ENCODE data around the gene BDNF.
"Not testable (repeated sequence)": the region's sequence is repeated elsewhere in the genome, so short reads cannot be mapped to it uniquely, and the experiment has no call there.

The BDNF gene

DNA sequence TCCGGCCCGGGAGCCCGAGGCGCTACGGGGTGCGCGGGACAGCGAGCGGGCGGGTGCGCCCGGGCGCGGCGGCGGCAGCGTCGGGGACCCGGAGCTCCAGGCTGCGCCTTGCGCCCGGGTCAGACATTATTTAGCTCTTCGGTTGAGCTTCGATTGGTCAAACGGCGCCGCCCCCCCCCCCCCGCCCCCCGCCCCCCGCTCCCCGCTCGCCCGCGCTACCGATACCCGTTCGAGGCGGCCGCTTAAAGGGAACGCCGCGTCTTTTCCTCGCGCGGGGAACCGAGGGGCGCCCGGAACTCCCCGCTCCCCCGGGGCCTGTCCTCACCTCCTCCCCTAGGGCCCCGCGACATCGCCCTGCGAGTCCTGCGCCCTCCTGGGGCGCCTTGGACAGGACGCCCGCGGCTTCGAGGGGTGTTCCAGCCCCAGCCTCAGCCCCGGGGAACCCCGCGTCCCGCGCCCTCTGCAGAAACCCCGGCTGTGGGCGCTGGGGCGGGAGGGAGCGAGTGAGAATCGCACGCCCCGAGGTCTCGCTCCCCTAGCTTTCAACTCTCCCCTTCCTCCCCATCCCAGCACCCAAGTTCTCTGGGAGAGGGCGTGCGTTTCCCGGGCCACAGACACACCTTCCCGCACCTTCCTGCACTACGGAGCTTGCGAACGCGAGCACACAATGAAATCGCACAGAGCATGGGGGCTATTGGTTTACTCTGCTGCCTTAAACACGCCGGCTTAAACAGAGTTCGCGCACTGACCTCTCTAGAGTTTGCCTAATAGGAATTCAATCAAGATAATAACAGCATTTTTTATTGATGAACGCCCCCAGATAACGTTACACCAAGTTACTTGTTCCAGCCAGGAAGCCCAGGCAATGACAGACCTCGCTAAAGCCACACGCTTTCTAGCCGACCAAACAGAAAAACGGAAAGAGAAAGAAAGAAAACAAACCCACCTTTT, at the start of gene BDNF:
BDNF (minus strand) TSS at position 105 of the 951 bp plus-strand sequence. CDS start 41,891 bp downstream, outside the sequence.
- DNase-seq (ENCODE audit: low spot score) = no peak

DNA sequence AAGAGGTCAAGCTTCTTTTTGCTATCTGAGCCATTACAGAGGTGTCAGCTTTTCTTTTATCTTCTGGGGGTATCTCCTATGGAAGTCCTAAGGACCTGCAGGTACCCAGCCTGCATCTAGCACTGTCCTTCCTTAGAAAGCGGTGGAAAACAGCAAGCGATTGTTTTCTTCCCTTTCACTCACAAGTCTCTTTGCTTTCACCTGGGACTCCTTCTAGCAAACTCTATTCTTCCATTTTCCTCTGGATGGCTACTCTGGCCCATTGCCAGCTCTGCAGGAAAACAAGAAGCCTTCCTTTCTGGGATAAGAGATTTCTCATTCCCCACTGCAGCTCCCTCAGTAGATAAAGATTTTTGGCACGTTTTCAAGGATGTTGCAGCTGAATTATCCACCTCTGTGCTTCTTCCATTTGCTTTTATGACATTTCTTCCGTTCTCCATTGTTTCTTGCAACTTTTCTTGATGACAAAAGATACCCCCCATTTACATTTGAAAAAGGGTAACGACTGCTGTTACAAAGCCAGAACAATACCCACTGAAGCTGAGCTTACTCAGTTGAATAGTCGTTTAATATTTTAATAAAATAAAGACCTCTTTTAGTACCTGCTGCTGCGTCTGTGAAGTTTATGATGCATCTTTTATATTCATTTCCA, 40.2 kb upstream of the BDNF start:
- DNase-seq (ENCODE audit: low spot score) = no peak

GRCh38 chr11:27735281-27735680, 35.0 kb upstream of the BDNF start:
- no peak for DNase-seq (ENCODE audit: low spot score)

DNA sequence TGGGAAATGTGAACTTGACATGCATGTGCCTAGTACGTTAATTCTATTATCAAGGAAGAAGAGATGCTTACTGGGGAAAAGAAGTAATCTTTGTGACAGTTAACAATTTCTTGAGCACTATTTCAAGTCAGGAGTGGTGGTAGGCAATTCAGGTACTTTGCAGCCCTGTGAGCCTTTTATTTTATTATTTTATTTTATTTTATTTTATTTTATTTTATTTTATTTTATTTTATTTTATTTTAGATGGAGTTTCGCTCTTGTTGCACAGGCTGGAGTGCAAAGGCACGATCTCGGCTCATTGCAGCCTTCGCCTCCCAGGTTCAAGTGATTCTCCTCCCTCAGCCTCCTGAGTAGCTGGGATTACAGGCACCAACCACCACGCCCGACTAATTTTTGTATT, 31.5 kb upstream of the BDNF start:
- DNase-seq (ENCODE audit: low spot score) = not testable (repeated sequence)

- no peak for DNase-seq (ENCODE audit: low spot score)
Measured at GRCh38 chr11:27726981-27727380, 26.7 kb upstream of the BDNF start.

DNA sequence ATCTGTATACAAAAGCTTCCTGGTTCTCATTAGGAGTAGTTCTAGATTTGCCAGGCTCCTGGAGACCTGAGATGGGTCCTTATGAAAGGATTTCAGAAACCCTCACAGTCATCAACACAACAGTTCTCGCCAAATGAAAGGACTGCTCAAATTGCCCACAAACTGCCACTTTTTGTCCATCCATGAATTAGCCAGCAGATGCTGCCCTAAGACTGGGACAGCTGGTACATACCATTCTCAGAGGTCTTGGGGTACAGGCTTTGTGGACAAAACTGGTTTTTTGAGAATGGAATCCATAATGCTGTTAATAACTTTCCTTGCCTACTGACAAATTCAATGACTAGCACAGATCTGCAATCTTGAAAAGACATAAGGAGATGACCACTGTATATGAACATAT, 23.4 kb upstream of the BDNF start:
- DNase-seq (ENCODE audit: low spot score) = no peak

GRCh38 chr11:27722953-27723344, 22.7 kb upstream of the BDNF start:
- no peak for DNase-seq (ENCODE audit: low spot score)

- no peak for DNase-seq (ENCODE audit: low spot score)
Measured at GRCh38 chr11:27722117-27722952, 22.1 kb upstream of the BDNF start.

DNA sequence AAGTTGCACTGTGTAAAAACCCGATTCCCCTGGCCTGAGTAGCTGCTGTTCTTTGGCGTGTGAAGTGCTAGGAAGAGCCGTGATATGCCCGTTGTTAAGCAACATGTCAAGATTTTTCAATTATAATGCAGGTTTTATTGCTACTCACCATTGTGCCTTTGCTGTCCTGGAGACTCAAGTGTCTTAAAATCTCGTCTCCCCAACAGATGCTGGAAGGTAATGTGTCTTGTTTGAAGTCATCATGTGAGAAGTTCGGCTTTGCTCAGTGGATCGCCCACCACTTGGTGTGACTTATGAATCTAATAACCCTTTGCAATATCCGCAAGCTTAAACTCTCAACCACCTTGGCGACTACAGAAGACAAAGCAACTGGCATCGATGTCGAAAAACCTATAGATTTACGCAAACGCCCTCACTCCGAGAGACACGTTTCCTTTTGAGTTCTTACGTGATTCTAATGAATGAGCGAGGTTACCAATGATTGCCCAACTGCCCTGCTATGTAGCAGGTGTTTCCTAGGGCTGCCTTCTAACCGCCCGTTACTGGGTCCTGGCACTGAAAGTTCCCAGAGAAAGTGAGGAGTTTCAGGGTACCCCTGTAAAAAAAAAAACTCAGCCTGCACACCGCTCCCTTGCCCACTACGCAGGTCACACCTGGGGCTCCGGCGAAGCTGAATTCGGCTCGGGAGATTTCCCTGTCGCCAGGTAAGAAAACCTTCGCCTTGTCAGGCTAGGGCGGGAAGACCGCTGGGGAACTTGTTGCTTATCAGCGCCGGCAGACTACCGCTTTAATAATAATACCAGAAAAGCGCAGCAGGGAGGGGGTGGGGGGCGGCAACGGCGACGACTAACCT, 21.2 kb upstream of the BDNF start:
- DNase-seq (ENCODE audit: low spot score) = no peak

GRCh38 chr11:27720277-27720830, 20.1 kb upstream of the BDNF start:
- DNase-seq (ENCODE audit: low spot score) = no peak

DNA sequence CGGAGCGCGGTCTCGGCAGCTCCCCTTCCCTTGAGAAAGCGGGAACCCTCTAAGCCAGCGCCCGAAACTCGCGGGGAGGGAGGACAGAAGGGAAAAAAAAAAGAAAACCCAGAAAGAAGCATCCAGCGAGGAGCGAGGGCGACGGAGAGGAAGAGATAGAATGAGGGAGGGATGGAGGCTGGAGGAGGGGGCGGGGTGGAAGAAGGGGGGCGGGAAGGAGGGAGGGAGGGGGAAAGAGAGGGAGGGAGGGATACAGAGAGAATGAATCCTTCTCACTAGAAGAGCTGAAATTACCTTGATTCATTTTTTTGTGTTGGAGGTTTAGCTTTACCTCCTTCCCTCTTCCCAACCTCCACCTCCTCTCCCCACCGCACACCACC, 19.3 kb upstream of the BDNF start:
- DNase-seq (ENCODE audit: low spot score) = no peak

DNA sequence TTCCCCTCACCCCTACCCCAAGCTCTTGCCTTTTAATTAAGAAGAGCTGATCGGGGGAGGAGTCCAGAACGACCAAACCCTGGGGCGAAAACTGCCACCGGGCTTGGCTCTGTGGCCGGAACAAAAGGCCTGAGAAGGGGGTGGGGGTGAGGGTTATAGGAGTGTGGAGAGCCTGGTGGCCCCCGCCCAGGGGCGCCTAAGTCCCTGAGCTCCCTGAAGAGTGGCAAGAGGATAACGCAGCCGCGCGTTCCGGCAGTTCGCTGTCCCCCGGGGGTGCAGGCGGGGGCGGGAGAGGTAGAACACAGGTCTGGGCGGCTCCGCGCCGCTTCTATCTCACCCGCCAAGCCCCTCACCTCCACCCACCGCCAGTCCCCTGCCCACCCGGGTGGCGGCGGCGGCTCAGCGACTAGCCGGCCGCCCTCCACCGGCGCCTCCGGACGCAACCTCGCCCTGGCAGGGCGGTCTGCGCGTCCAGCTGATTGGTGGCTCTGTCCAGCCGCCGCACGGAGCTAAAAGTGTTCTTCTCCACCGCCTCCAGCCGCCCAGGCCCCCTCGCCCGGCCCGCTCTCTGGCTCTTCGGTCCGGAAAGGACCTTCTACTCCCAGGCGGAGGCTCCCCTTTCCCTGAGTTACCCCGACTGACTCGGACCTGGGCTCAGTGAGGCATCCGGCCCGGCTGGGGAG, 18.7 kb upstream of the BDNF start:
- DNase-seq (ENCODE audit: low spot score) = no peak

DNA sequence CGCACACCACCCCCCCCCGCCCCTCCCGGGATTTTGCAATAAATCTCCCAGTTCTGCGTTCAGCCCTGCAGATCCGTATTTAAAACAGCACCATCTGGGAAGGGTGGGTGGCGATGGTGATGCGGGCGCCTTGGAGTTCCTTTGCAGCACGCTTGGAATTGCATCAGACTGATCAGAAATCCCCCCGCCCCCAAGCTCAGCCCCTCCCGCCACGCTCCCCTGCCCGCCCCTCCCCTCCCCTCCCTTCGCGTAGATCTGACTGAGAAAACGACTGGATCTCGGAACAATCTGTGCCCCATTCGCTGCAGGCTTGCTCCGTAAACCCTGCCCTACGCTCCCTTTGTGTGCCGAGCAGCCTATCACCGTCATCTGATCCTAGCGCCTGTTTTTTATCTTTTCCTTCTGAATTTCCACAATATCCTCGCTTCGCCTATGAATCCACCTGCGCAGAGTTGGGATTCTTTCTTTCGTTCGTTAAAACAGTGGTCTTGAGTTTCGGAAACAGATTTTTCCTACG, 18.1 kb upstream of the BDNF start:
- DNase-seq (ENCODE audit: low spot score) = no peak

DNA sequence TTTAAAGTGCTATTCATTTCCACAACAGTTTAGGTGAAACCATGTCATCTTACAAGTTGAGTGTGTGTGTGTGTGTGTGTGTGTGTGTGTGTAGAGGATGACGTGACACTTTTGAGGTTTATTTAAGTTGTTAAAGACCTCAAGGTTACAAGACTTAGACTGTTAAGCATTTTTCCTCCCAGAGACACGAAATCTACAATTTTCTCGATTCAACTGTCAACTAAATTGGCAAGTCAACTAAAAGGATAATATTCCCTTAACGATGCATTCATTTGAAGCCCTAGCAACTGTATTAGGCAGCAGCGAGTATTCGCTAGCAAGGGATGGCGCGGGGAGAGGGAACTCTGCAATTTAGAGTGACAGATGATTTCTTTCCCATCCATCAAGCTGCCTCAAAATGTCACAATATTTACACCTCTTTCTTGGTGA, 17.6 kb upstream of the BDNF start:
- no peak for DNase-seq (ENCODE audit: low spot score)

GRCh38 chr11:27717377-27717776, 17.1 kb upstream of the BDNF start:
- DNase-seq (ENCODE audit: low spot score) = no peak

- DNase-seq (ENCODE audit: low spot score) = no peak
Measured at GRCh38 chr11:27716835-27717234, 16.6 kb upstream of the BDNF start.

- DNase-seq (ENCODE audit: low spot score) = no peak
Measured at GRCh38 chr11:27716216-27716615, 16.0 kb upstream of the BDNF start.

DNA sequence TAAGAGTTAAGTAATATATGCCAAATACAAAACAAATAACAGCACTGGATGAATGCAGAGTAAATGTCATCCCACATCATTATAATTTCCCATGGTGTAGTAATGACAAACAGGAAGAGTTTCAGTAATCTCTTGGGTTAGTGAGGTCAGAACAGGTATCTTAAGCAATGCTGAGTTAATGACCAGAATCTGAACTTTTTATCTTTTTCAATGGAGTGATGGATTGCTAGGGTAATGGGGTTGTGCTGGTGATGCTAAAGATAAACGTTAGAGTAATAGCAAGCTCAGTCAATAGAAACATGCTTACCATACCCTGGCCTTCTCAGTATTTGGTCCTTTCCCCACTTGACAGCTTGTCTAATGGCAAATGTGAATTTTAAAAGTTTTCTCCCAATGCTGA, 11.5 kb upstream of the BDNF start:
- DNase-seq (ENCODE audit: low spot score) = no peak

DNA sequence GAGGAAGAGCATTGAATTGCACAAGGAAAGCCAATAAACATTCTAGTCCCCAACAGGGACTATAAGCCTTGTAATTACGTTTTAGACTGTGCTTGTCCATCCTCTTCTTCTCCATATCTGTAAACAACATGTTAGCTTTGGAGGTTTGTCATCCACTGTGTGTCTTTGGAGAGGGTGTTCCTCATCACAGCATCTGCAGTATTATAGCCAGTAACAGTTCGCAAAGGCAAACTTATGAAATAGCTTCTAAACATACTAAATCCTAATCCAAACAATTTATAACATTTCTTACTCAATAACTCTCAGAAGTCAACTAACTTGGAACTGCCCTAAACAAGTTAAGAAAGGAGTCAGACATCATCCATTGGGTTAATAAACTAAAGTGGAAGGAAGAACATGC, 10.3 kb upstream of the BDNF start:
- no peak for DNase-seq (ENCODE audit: low spot score)

GRCh38 chr11:27707676-27708075, 7.4 kb upstream of the BDNF start:
- DNase-seq (ENCODE audit: low spot score) = no peak

All from globus pallidus (tissue), 1 donor.